Sciatic nerve (tissue), 2 donors: Measurements from ENCODE around the gene IKZF2. TPM values are rescaled to one million over a fixed set of nuclear protein-coding genes. Genes with fewer than 3 reads are reported as not detected.
A peak's percentile ranks its signal among the peaks of the same experiment; 100 is the strongest.

Experiments
- ATAC-seq: fragments of 200-7000 bp; cut with Tn5 transposase; one replicate; pipeline ENCODE4 v1.9.1; 2020; ENCODE audit warnings: mild to moderate bottlenecking, moderate library complexity
- DNase-seq: peaks from one replicate; pipeline ENCODE4 v3.0.0-alpha.2; 2020; ENCODE audit warnings: low spot score
- intact Hi-C: fragments of 100-400 bp; cut with DNase I; formaldehyde crosslinking; loops from one replicate; pipeline ENCODE4 v1.14.2; 2022
- total RNA-seq: library from RNA; stranded (reverse); fragmentation: NEBNext Ultra II Directional; extraction: Animal tissue kit (Norgen Biotek cat#: 25700); gene quantifications from one replicate; pipeline ENCODE4 v1.2.1, GENCODE V29; 2021
- donor health status: DM: no; HTN: no; CAD: no.
- donor health status: DM: no; HTN: no; CAD: no.

Gene IKZF2
- total RNA-seq, 1 donor from 2014 or later: 22.1 TPM

GRCh38 chr2:212979046-212979612, 172.3 kb downstream of the IKZF2 start:
- DNase-seq (no peak), ATAC-seq (no peak)
- intact Hi-C loops: no loop called here

- DNase-seq: no peak
- intact Hi-C loops: no loop called here
- no peak for ATAC-seq
These were observed 174.3 kb downstream of the IKZF2 start for GRCh38 chr2:212977152-212977551.

- DNase-seq (no peak), ATAC-seq (no peak)
- intact Hi-C loops: no loop called here
These were observed 176.1 kb downstream of the IKZF2 start for GRCh38 chr2:212975333-212975732.

GRCh38 chr2:212974692-212975091, 176.7 kb downstream of the IKZF2 start:
- intact Hi-C loops: no loop called here
- ATAC-seq (no peak), DNase-seq (no peak)

- DNase-seq (no peak), ATAC-seq (no peak)
- intact Hi-C loops: no loop called here
These were observed 178.1 kb downstream of the IKZF2 start for GRCh38 chr2:212973347-212973746.

DNA sequence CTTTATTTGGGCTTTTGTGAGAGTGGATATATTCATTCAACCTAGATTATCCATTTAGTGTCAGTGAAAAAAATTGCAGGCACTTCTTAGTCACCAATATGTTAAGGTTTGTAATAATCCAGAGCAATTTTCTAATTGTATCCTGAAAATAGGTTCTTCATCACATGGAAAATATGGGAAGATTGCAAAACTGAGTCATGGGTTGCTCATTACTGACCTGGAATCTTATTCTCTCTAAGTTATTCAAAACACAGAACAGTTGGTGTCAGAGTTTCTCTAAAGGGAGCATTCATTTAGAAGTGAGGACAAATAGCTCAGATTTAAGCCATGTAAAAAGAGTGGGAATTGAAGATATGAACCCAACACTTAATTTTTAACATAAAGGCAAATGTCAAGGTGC, 181.3 kb downstream of the IKZF2 start:
- intact Hi-C loops: no loop called here
- ATAC-seq (peak; percentile 17), DNase-seq (no peak)

DNA sequence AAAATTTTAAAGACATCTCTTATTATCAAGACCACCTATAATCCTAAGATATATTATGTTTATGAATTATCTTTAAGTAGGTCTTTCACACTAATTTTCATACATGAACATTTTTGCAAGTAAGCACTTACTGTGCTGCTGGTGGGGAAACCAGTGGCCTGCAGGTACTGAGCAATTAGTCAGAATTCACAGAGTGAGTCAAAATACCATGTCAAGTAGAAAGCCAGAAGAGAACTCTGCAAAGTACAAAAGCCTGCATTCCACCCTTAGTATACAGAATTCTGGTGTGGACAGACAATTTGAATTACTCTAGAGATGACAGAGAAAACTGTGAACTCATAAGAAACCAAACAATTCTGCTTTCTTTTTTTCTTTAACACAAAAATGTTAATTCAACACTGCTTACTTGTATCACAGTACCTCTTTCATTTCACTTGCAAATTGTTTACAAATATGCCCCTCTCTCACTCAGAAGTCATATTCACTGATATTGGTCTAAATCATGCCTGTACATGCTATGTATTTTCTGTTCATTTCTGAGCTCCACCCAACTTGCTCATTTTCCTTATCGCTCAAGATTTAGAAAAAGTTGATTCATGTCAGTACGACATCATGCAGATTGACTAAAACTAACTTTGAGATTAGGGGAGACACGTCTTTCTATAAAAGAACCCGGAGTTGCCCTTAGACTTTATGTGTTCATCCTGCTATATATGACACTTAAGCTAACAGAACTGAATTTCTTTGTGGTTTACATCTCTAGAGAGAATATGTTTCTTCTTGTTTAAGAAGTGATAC, 182.9 kb downstream of the IKZF2 start:
- DNase-seq: no peak
- intact Hi-C loops: no loop called here
- no peak for ATAC-seq

- intact Hi-C loops: no loop called here
- ATAC-seq (no peak), DNase-seq (no peak)
These were observed 184.5 kb downstream of the IKZF2 start for GRCh38 chr2:212966884-212967283.

DNA sequence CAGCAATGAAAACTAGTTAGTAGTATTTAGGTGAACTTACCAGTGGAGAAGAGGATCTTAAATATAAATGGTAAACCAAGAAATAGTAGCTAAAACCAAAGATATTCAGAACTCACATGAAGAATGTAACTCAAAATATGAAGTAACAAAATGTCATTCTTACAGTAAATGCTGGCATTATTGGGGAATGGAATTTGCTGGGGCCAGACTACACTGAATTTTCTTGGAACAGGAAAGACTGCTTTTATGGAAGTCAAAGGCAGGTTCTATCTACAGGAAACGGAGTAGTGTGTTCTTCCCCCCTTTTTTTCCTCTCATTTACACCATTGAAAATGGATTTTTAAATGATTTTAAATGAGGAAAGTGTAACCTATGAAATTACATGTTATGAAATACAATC, 188.7 kb downstream of the IKZF2 start:
- ATAC-seq: no peak
- DNase-seq: no peak
- intact Hi-C loops: no loop called here

DNA sequence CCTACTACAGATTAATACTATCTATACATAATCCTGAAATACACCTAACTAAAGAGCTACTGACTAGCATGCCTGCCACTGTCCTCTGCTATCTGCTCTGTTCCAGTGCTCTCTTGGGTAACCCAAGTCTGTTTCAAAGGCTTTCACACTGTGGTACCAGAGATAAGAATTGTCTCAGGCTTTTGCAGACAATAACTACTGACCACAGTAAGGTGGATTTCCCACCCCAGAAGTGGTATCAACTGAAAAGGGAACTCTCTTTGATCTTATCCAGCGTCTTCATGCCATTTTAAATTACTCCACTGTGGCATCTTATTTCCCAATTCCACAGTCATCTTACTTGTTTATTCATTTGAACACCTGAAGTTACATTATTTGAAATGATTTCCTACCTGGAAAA, 190.2 kb downstream of the IKZF2 start:
- DNase-seq (no peak), ATAC-seq (no peak)
- intact Hi-C loops: no loop called here

GRCh38 chr2:212960336-212960735, 191.1 kb downstream of the IKZF2 start:
- DNase-seq (no peak), ATAC-seq (no peak)
- intact Hi-C loops: no loop called here

DNA sequence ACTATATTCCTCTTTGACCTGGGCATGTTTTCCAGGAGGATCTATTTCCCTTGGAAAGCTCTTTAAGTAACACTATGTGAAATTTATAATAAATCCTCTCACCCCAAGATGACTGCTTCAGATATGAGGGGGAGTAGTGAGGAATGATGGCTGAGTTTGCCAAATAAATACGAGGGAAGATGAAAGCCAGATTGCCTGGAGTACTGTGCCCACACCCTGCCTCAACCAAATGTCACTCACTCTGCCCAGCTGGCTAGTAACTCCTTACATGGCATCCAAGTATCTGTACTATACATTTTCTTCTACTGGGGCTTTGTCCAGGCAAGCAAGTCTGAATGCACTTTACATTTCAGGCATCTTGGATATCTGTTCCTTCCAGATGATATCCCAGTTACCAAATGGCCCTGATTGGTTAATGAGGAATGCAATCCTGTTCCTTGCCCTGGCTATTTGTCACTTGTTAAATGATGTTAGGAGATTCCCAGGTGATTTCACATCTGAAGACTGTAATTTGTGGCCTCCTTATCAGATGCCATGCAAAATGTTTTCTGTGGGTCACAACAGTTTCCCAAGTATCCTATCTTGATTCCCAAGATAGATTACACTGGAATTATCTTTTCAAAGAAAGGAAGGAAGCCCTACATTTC, 191.8 kb downstream of the IKZF2 start:
- intact Hi-C loops: no loop called here
- no peak for DNase-seq

GRCh38 chr2:212958757-212959295, 192.6 kb downstream of the IKZF2 start:
- DNase-seq (no peak), ATAC-seq (no peak)
- intact Hi-C loops: no loop called here

More for the DNA sequence above, 191.8 kb downstream of the IKZF2 start:
- ATAC-seq: no peak

DNA sequence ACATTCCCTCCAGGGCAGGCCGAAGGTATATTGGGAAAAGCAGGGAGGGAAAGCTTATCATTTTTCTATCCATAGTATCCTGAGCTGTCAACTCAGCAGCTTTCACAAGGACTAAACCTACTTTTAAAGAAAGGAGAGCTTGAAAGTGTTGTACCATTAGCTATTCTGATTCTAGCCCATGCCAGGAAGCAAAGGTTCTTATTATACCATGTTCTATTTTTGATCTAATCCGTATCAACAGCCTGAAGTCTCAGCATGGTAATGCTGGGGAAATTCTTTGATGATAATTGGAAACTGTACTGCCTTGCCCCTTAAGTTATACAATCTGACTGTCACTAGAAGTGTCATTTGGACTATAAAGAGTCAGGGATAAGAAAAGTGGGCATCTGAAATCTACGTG, 193.3 kb downstream of the IKZF2 start:
- ATAC-seq (no peak), DNase-seq (no peak)
- intact Hi-C loops: no loop called here

GRCh38 chr2:212957624-212958023, 193.8 kb downstream of the IKZF2 start:
- peak; percentile 81 for ATAC-seq
- intact Hi-C loops: no loop called here

GRCh38 chr2:212956665-212957607, 194.5 kb downstream of the IKZF2 start:
- DNase-seq (no peak), ATAC-seq (peak; percentile 82)
- intact Hi-C loops: no loop called here

More at GRCh38 chr2:212957624-212958023, 193.8 kb downstream of the IKZF2 start:
- no peak for DNase-seq

GRCh38 chr2:212953170-212953920, 198.1 kb downstream of the IKZF2 start:
- intact Hi-C loops: no loop called here
- ATAC-seq (no peak), DNase-seq (no peak)

GRCh38 chr2:212949786-212950185, 201.6 kb downstream of the IKZF2 start:
- DNase-seq (no peak), ATAC-seq (no peak)
- intact Hi-C loops: no loop called here
